ENCODE data around the gene AATF.

Gene AATF

GRCh38 chr17:37025238-37025637 is 76.5 kb downstream of the AATF start:
- Histone ChIP-seq H3K4me3 (ENCODE audit: low read length, poor library complexity, severe bottlenecking) (no peak overlapping the region), H2AFZ (ENCODE audit: low read length) (no peak overlapping the region), H3K79me2 (ENCODE audit: insufficient read depth, low read length) (no peaks in the 10 kb centered on the region), H3K9me2 (replicated peaks; ENCODE audit: low read depth, low read length) (no peaks in the 10 kb centered on the region), H3K9ac (ENCODE audit: low read depth, low read length, poor library complexity, severe bottlenecking) (no peak overlapping the region), H3F3A (ENCODE audit: low read depth) (no peaks in the 10 kb centered on the region), H4K20me1 (ENCODE audit: insufficient read depth, low read length, poor library complexity, severe bottlenecking) (no peaks in the 10 kb centered on the region), H3K36me3 (ENCODE audit: insufficient read depth, low read length) (peaks cover 54% of the 10 kb centered on the region; the same call in 1 of the 2 replicates), H3K27me3 (ENCODE audit: insufficient read depth, low read length, poor library complexity, severe bottlenecking) (no peaks in the 10 kb centered on the region), H3K9me3 (ENCODE audit: insufficient read depth, low read depth, low read length) (no peaks in the 10 kb centered on the region), H3K4me2 (ENCODE audit: low read depth, low read length, poor library complexity, severe bottlenecking) (no peak overlapping the region), H3K4me1 (ENCODE audit: insufficient read depth, low read length, poor library complexity, severe bottlenecking) (peaks cover 4% of the 10 kb centered on the region)
- TF ChIP-seq CTCF (conservative IDR thresholded peaks at IDR 0.05; ENCODE audit: low read length) (no peak), EZH2phosphoT487 (IDR thresholded peaks at IDR 0.05; ENCODE audit: borderline replicate concordance) (no peak)

- Histone ChIP-seq H3K9me2 (replicated peaks; ENCODE audit: low read depth, low read length) (no peaks in the 10 kb centered on the region), H2AFZ (ENCODE audit: low read length) (no peak overlapping the region), H3F3A (ENCODE audit: low read depth) (no peaks in the 10 kb centered on the region), H3K79me2 (ENCODE audit: insufficient read depth, low read length) (no peaks in the 10 kb centered on the region), H3K9ac (ENCODE audit: low read depth, low read length, poor library complexity, severe bottlenecking) (no peak overlapping the region), H3K4me1 (ENCODE audit: insufficient read depth, low read length, poor library complexity, severe bottlenecking) (peaks cover 4% of the 10 kb centered on the region), H3K4me2 (ENCODE audit: low read depth, low read length, poor library complexity, severe bottlenecking) (no peak overlapping the region), H3K36me3 (ENCODE audit: insufficient read depth, low read length) (peaks cover 54% of the 10 kb centered on the region; the same call in 1 of the 2 replicates), H3K27me3 (ENCODE audit: insufficient read depth, low read length, poor library complexity, severe bottlenecking) (no peaks in the 10 kb centered on the region), H3K4me3 (ENCODE audit: low read length, poor library complexity, severe bottlenecking) (no peak overlapping the region), H4K20me1 (ENCODE audit: insufficient read depth, low read length, poor library complexity, severe bottlenecking) (no peaks in the 10 kb centered on the region), H3K9me3 (ENCODE audit: insufficient read depth, low read depth, low read length) (no peaks in the 10 kb centered on the region)
- TF ChIP-seq CTCF (conservative IDR thresholded peaks at IDR 0.05; ENCODE audit: low read length) (no peak), EZH2phosphoT487 (IDR thresholded peaks at IDR 0.05; ENCODE audit: borderline replicate concordance) (no peak)
Measured at GRCh38 chr17:37025847-37026530, 77.2 kb downstream of the AATF start.

- no peaks in the 10 kb centered on the region for H4K20me1 ChIP-seq (ENCODE audit: insufficient read depth, low read length, poor library complexity, severe bottlenecking)
- H3K9ac ChIP-seq (ENCODE audit: low read depth, low read length, poor library complexity, severe bottlenecking), result no peak overlapping the region
- no peak overlapping the region for H2AFZ ChIP-seq (ENCODE audit: low read length)
- H3K9me2 ChIP-seq (replicated peaks; ENCODE audit: low read depth, low read length), result no peaks in the 10 kb centered on the region
- no peaks in the 10 kb centered on the region for H3K9me3 ChIP-seq (ENCODE audit: insufficient read depth, low read depth, low read length)
- H3K79me2 ChIP-seq (ENCODE audit: insufficient read depth, low read length), result no peaks in the 10 kb centered on the region
- TF ChIP-seq EZH2phosphoT487 (IDR thresholded peaks at IDR 0.05; ENCODE audit: borderline replicate concordance) (no peak), CTCF (conservative IDR thresholded peaks at IDR 0.05; ENCODE audit: low read length) (no peak)
- no peaks in the 10 kb centered on the region for H3K27me3 ChIP-seq (ENCODE audit: insufficient read depth, low read length, poor library complexity, severe bottlenecking)
- H3K4me3 ChIP-seq (ENCODE audit: low read length, poor library complexity, severe bottlenecking), result no peak overlapping the region
- no peak overlapping the region for H3K4me2 ChIP-seq (ENCODE audit: low read depth, low read length, poor library complexity, severe bottlenecking)
- peaks cover 59% of the 10 kb centered on the region; the same call in 1 of the 2 replicates for H3K36me3 ChIP-seq (ENCODE audit: insufficient read depth, low read length)
- no peaks in the 10 kb centered on the region for H3F3A ChIP-seq (ENCODE audit: low read depth)
- peaks cover 4% of the 10 kb centered on the region for H3K4me1 ChIP-seq (ENCODE audit: insufficient read depth, low read length, poor library complexity, severe bottlenecking)
Measured at GRCh38 chr17:37026531-37026869, 77.7 kb downstream of the AATF start.

Data from Loucy (cell line).